Breast epithelium (tissue), 4 donors: ENCODE data around the gene ASCL1. TPM values are rescaled to one million over a fixed set of nuclear protein-coding genes. Genes with fewer than 3 reads are reported as not detected.

Source experiments
- DNase-seq, 2 donors: peaks; one replicate each; pipeline ENCODE4 v3.0.0-alpha.2; 2019; ENCODE audit warnings: low spot score in 2 of 2
- H3K27ac ChIP-seq, 2 donors: fragments of 200-600 bp; sonication (generic) in 1 of 2; one replicate each; pipeline ENCODE4 v1.5.1; 2016 to 2019; ENCODE audit warnings: mild to moderate bottlenecking in 1 of 2
- H3K27me3 ChIP-seq, 2 donors: fragments of 200-600 bp; sonication (generic) in 1 of 2; one replicate each; pipeline versions ENCODE4 v1.5.1 to v1.6.0; 2017 to 2019; ENCODE audit warnings: control low read depth in 1 of 2, mild to moderate bottlenecking in 1 of 2
- H3K36me3 ChIP-seq: fragments of 200-600 bp; one replicate; pipeline ENCODE4 v1.5.1; 2019
- H3K4me1 ChIP-seq, 2 donors: fragments of 200-600 bp; sonication (generic); one replicate each; pipeline ENCODE4 v1.5.1; 2016 to 2019; ENCODE audit warnings: control low read depth in 1 of 2
- H3K4me3 ChIP-seq, 3 donors: fragments of 200-600 bp; sonication (generic); 1 replicate in 2 of 3; 2 replicates in 1 of 3; pipeline ENCODE4 v1.5.1; 2016 to 2019; ENCODE audit warnings: mild to moderate bottlenecking in 3 of 3, moderate library complexity in 2 of 3
- H3K9me3 ChIP-seq, 2 donors: fragments of 200-600 bp; sonication (generic) in 1 of 2; one replicate each; pipeline ENCODE4 v1.5.1; 2016 to 2019; ENCODE audit warnings: control low read depth in 1 of 2
- CTCF ChIP-seq, 3 donors: fragments of 450-650 bp; IDR thresholded peaks; one replicate each; pipeline ENCODE4 v1.5.1; 2016 to 2017; ENCODE audit warnings: antibody characterized with exemption in 3 of 3, mild to moderate bottlenecking in 3 of 3, moderate library complexity in 3 of 3
- POLR2A ChIP-seq: fragments of 450-650 bp; IDR thresholded peaks from one replicate; pipeline ENCODE4 v1.6.1; 2016; ENCODE audit warnings: antibody characterized with exemption, mild to moderate bottlenecking, moderate library complexity
- POLR2AphosphoS5 ChIP-seq, 3 donors: sonication (generic); formaldehyde crosslinking; IDR thresholded peaks; one replicate each; pipeline ENCODE4 v1.6.1; 2017; ENCODE audit warnings: antibody characterized with exemption in 3 of 3
- intact Hi-C: fragments of 100-400 bp; cut with DNase I; formaldehyde crosslinking; loops from one replicate; pipeline ENCODE4 v1.15.1; 2023; ENCODE audit warnings: low total_unique reads
- total RNA-seq, 3 donors: library from RNA; depleted of rRNA; stranded (reverse); fragments of >200 nt; gene quantifications; one replicate each; pipeline ENCODE4 v1.1.0, GENCODE V29; 2016

The ASCL1 gene
- total RNA-seq, 3 donors from 2014 or later: 0.15 TPM; not detected in 2

GRCh38 chr12:102964872-102965271 lies 7.4 kb downstream of the ASCL1 start:
- peaks cover 5 to 8% of the 10 kb centered on the region in 2 donors for H3K9me3 ChIP-seq
- DNase-seq: no peak
- H3K36me3 ChIP-seq: no peaks in the 10 kb centered on the region
- TF ChIP-seq POLR2AphosphoS5 (IDR thresholded peaks at IDR 0.05) (no peak), POLR2A (no peak), CTCF (IDR thresholded peaks at IDR 0.05) (no peak)
- H3K4me1 ChIP-seq: no peaks in the 10 kb centered on the region
- peaks cover 0 to 64% of the 10 kb centered on the region in 2 donors for H3K27me3 ChIP-seq
- H3K27ac ChIP-seq: no peak overlapping the region
- intact Hi-C loops: loop anchor here (2.0 kb wide), 1 partner anchor 14 kb away; no protein-coding TSS in a partner anchor
- peak overlapping the region in 2 of 3 donors; percentile 35 to 51 for H3K4me3 ChIP-seq

GRCh38 chr12:102965281-102966155 lies 8.0 kb downstream of the ASCL1 start:
- peaks cover 5 to 8% of the 10 kb centered on the region in 2 donors for H3K9me3 ChIP-seq
- peaks cover 0 to 58% of the 10 kb centered on the region in 2 donors for H3K27me3 ChIP-seq
- DNase-seq: no peak
- peak overlapping the region in 2 of 3 donors; percentile 35 to 51 for H3K4me3 ChIP-seq
- no peak overlapping the region for H3K27ac ChIP-seq
- intact Hi-C loops: loop anchor here (2.0 kb wide), 1 partner anchor 13 kb away; no protein-coding TSS in a partner anchor
- TF ChIP-seq POLR2A (no peak), POLR2AphosphoS5 (IDR thresholded peaks at IDR 0.05) (no peak), CTCF (IDR thresholded peaks at IDR 0.05) (no peak)
- no peaks in the 10 kb centered on the region for H3K4me1 ChIP-seq
- no peaks in the 10 kb centered on the region for H3K36me3 ChIP-seq

GRCh38 chr12:102966200-102966863 lies 8.9 kb downstream of the ASCL1 start:
- intact Hi-C loops: no loop called here
- no peak for DNase-seq
- TF ChIP-seq CTCF (IDR thresholded peaks at IDR 0.05) (no peak), POLR2A (no peak), POLR2AphosphoS5 (IDR thresholded peaks at IDR 0.05) (no peak)
- Histone ChIP-seq H3K36me3 (no peaks in the 10 kb centered on the region), H3K27me3 (peaks cover 0 to 50% of the 10 kb centered on the region in 2 donors), H3K4me1 (no peaks in the 10 kb centered on the region), H3K27ac (no peak overlapping the region), H3K9me3 (peaks cover 5 to 8% of the 10 kb centered on the region in 2 donors), H3K4me3 (no peak overlapping the region)

- intact Hi-C loops: no loop called here
- Histone ChIP-seq H3K4me3 (no peak overlapping the region), H3K27ac (no peak overlapping the region), H3K4me1 (no peaks in the 10 kb centered on the region), H3K36me3 (no peaks in the 10 kb centered on the region), H3K27me3 (peaks cover 0 to 10% of the 10 kb centered on the region in 2 donors), H3K9me3 (no peaks in the 10 kb centered on the region)
- TF ChIP-seq CTCF (IDR thresholded peaks at IDR 0.05) (no peak), POLR2A (no peak), POLR2AphosphoS5 (IDR thresholded peaks at IDR 0.05) (no peak)
- no peak for DNase-seq
Measured at GRCh38 chr12:102970780-102971179, 13.3 kb downstream of the ASCL1 start.

GRCh38 chr12:102971227-102971626 lies 13.8 kb downstream of the ASCL1 start:
- H3K9me3 ChIP-seq: no peaks in the 10 kb centered on the region
- H3K4me1 ChIP-seq: no peaks in the 10 kb centered on the region
- no peak for DNase-seq
- H3K27me3 ChIP-seq: peaks cover 0 to 6% of the 10 kb centered on the region in 2 donors
- intact Hi-C loops: no loop called here
- H3K27ac ChIP-seq: no peak overlapping the region
- no peaks in the 10 kb centered on the region for H3K36me3 ChIP-seq
- no peak for TF ChIP-seq CTCF (IDR thresholded peaks at IDR 0.05)
- TF ChIP-seq POLR2AphosphoS5 (IDR thresholded peaks at IDR 0.05): no peak
- TF ChIP-seq POLR2A: no peak
- no peak overlapping the region for H3K4me3 ChIP-seq
